Fibroblast of lung (primary cell): Measurements from ENCODE around the gene ST6GALNAC5. TPM values are rescaled to one million over a fixed set of nuclear protein-coding genes. Genes with fewer than 3 reads are reported as not detected.

Experiments
- DNase-seq, 2 donors: peaks; one replicate each; pipeline versions ENCODE4 v3.0.0 to v3.0.0-alpha.2; 2010; ENCODE audit warnings: low read depth in 2 of 2
- H2AFZ ChIP-seq: 2 replicates; pipeline ENCODE4 v1.5.1; 2012; ENCODE audit warnings: low read length, control low read depth, inconsistent platforms
- H3K27ac ChIP-seq: 2 replicates; pipeline ENCODE4 v1.5.1; 2011; ENCODE audit warnings: low read length, control low read depth; ENCODE audit not compliant: insufficient read depth
- H3K27me3 ChIP-seq: 2 replicates; pipeline ENCODE4 v1.5.1; 2011; ENCODE audit warnings: mild to moderate bottlenecking, low read length; ENCODE audit not compliant: control insufficient read depth, insufficient read depth
- H3K36me3 ChIP-seq: 2 replicates; pipeline ENCODE4 v1.5.1; 2011; ENCODE audit warnings: low read length; ENCODE audit not compliant: control insufficient read depth, insufficient read depth
- H3K4me1 ChIP-seq: 2 replicates; pipeline ENCODE4 v1.5.1; 2011; ENCODE audit warnings: low read length; ENCODE audit not compliant: control insufficient read depth, insufficient read depth; ENCODE audit errors: extremely low read depth
- H3K4me2 ChIP-seq: 2 replicates; pipeline ENCODE4 v1.5.1; 2011; ENCODE audit warnings: low read length, control low read depth; ENCODE audit not compliant: insufficient read depth; ENCODE audit errors: extremely low read depth
- H3K4me3 ChIP-seq, 4 experiments: fragments of 200-600 bp in 1 of 4; sonication (generic) in 1 of 4; replicated peaks in 1 of 4; 2 replicates each; pipeline ENCODE4 v1.5.1; 2011 to 2016; ENCODE audit warnings: low read length in 4 of 4, low read depth in 3 of 4, mild to moderate bottlenecking in 3 of 4, control low read depth in 2 of 4, inconsistent platforms in 1 of 4, mixed read lengths in 1 of 4; ENCODE audit not compliant: insufficient read depth in 1 of 4; ENCODE audit errors: control extremely low read depth in 1 of 4
- H3K79me2 ChIP-seq: 2 replicates; pipeline ENCODE4 v1.5.1; 2012; ENCODE audit warnings: mild to moderate bottlenecking, low read length, inconsistent platforms; ENCODE audit not compliant: control insufficient read depth, insufficient read depth
- H3K9ac ChIP-seq: 2 replicates; pipeline ENCODE4 v1.5.1; 2011; ENCODE audit warnings: mild to moderate bottlenecking, low read length, control low read depth; ENCODE audit not compliant: insufficient read depth
- H3K9me3 ChIP-seq: 2 replicates; pipeline ENCODE4 v1.5.1; 2012; ENCODE audit warnings: low read depth, low read length; ENCODE audit not compliant: control insufficient read depth, insufficient read depth
- H4K20me1 ChIP-seq: 2 replicates; pipeline ENCODE4 v1.5.1; 2011; ENCODE audit warnings: low read length; ENCODE audit not compliant: control insufficient read depth, insufficient read depth; ENCODE audit errors: extremely low read depth
- EZH2 ChIP-seq: IDR thresholded peaks from 2 replicates; pipeline ENCODE4 v1.5.1; 2012; ENCODE audit warnings: low read length, control low read depth, mild to moderate bottlenecking; ENCODE audit errors: missing control alignments
- polyA plus RNA-seq, 2 donors: library from polyadenylated mRNA; depleted of rRNA in 1 of 2; stranded (reverse) in 1 of 2; unstranded in 1 of 2; fragments of >200 nt; gene quantifications; 2 replicates each; pipeline ENCODE4 v1.2.1, GENCODE V29; 2011 to 2012; ENCODE audit warnings: missing spikeins in 1 of 2
- total RNA-seq: library from RNA; depleted of rRNA; stranded (reverse); fragments of >200 nt; gene quantifications from 2 replicates; pipeline ENCODE4 v1.2.1, GENCODE V29; 2014
- TF ChIP-seq, protein P1 (sequence below), 2 donors: IDR thresholded peaks in 1 of 2; conservative IDR thresholded peaks in 1 of 2; 1 replicate in 1 of 2; 2 replicates in 1 of 2; pipeline ENCODE4 v1.5.1; 2011 to 2012; ENCODE audit warnings: low read length in 2 of 2, control low read depth in 1 of 2, inconsistent platforms in 1 of 2, low read depth in 1 of 2, mild to moderate bottlenecking in 1 of 2

Gene ST6GALNAC5
- total and polyA plus RNA-seq, 2 donors (not counting 1 experiment from before 2014, with no cell fraction given), result 0.37 to 0.83 TPM

GRCh38 chr1:77031106-77031662 is 163.9 kb downstream of the ST6GALNAC5 start:
- Histone ChIP-seq H3K27ac (no peak overlapping the region), H2AFZ (no peak overlapping the region), H3K27me3 (peaks cover 5% of the 10 kb centered on the region), H3K4me2 (no peak overlapping the region), H3K4me3 (no peak overlapping the region), H3K9me3 (no peaks in the 10 kb centered on the region), H3K9ac (no peak overlapping the region), H3K4me1 (no peaks in the 10 kb centered on the region), H3K79me2 (no peaks in the 10 kb centered on the region), H3K36me3 (no peaks in the 10 kb centered on the region), H4K20me1 (no peaks in the 10 kb centered on the region)
- DNase-seq, result peak; percentile 55 to 76
- TF ChIP-seq, protein P1, sequence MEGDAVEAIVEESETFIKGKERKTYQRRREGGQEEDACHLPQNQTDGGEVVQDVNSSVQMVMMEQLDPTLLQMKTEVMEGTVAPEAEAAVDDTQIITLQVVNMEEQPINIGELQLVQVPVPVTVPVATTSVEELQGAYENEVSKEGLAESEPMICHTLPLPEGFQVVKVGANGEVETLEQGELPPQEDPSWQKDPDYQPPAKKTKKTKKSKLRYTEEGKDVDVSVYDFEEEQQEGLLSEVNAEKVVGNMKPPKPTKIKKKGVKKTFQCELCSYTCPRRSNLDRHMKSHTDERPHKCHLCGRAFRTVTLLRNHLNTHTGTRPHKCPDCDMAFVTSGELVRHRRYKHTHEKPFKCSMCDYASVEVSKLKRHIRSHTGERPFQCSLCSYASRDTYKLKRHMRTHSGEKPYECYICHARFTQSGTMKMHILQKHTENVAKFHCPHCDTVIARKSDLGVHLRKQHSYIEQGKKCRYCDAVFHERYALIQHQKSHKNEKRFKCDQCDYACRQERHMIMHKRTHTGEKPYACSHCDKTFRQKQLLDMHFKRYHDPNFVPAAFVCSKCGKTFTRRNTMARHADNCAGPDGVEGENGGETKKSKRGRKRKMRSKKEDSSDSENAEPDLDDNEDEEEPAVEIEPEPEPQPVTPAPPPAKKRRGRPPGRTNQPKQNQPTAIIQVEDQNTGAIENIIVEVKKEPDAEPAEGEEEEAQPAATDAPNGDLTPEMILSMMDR (conservative IDR thresholded peaks at IDR 0.05 in 1 of 2, IDR thresholded peaks at IDR 0.05 in 1 of 2; ENCODE audit: low read depth in 1 of 2, low read length in 2 of 2), result peak in 1 of 2 donors; percentile 21
- TF ChIP-seq EZH2, result no peak

- TF ChIP-seq, protein P1 (conservative IDR thresholded peaks at IDR 0.05 in 1 of 2, IDR thresholded peaks at IDR 0.05 in 1 of 2; ENCODE audit: low read depth in 1 of 2, low read length in 2 of 2), result no peak
- no peak for TF ChIP-seq EZH2
- Histone ChIP-seq H2AFZ (no peak overlapping the region), H3K79me2 (no peaks in the 10 kb centered on the region), H3K27ac (no peak overlapping the region), H3K36me3 (no peaks in the 10 kb centered on the region), H3K27me3 (no peaks in the 10 kb centered on the region), H3K4me1 (no peaks in the 10 kb centered on the region), H3K9ac (no peak overlapping the region), H4K20me1 (no peaks in the 10 kb centered on the region), H3K4me2 (no peak overlapping the region), H3K9me3 (no peaks in the 10 kb centered on the region), H3K4me3 (no peak overlapping the region)
- DNase-seq, result peak; percentile 53 to 59
Observed at GRCh38 chr1:77036560-77036959, 169.3 kb downstream of the ST6GALNAC5 start.

DNA sequence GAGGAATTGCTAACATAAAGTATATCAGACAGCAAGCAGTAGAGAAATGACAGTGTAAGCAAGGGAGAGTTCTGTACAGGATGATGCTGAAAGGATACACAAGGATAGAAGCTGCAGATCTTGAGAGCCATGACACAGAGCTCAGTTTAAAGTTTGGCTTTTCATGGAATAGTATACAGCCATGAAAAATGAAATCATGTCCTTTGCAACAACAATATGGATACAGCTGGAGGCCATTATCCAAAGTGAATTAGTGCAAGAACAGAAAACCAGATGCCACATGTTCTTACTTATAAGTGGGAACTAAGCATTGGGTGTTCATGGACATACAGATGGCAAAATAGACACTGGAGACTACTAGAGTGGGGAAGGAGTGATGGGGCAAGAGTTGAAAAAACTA is 169.8 kb downstream of the ST6GALNAC5 start:
- no peaks in the 10 kb centered on the region for H3K79me2 ChIP-seq
- no peaks in the 10 kb centered on the region for H3K9me3 ChIP-seq
- no peak overlapping the region for H3K9ac ChIP-seq
- no peaks in the 10 kb centered on the region for H4K20me1 ChIP-seq
- H3K36me3 ChIP-seq, result no peaks in the 10 kb centered on the region
- H3K27me3 ChIP-seq, result no peaks in the 10 kb centered on the region
- TF ChIP-seq, protein P1 (conservative IDR thresholded peaks at IDR 0.05 in 1 of 2, IDR thresholded peaks at IDR 0.05 in 1 of 2; ENCODE audit: low read depth in 1 of 2, low read length in 2 of 2), result no peak
- TF ChIP-seq EZH2, result no peak
- DNase-seq, result no peak
- no peaks in the 10 kb centered on the region for H3K4me1 ChIP-seq
- H3K4me2 ChIP-seq, result no peak overlapping the region
- no peak overlapping the region for H3K4me3 ChIP-seq
- no peak overlapping the region for H3K27ac ChIP-seq
- H2AFZ ChIP-seq, result no peak overlapping the region
